Suprapubic skin (tissue), 4 donors: ENCODE measurements around the gene RDH14. TPM values are rescaled to one million over a fixed set of nuclear protein-coding genes. Genes with fewer than 3 reads are reported as not detected.

Experiments used
- DNase-seq, 2 donors: peaks; one replicate each; pipeline ENCODE4 v3.0.0-alpha.2; 2019; ENCODE audit warnings: low spot score in 2 of 2
- H3K27ac ChIP-seq: fragments of 200-600 bp; sonication (generic); one replicate; pipeline ENCODE4 v1.5.1; 2019
- H3K27me3 ChIP-seq: fragments of 200-600 bp; sonication (generic); one replicate; pipeline ENCODE4 v1.5.1; 2019
- H3K36me3 ChIP-seq: fragments of 200-600 bp; sonication (generic); one replicate; pipeline ENCODE4 v1.5.1; 2019
- H3K4me1 ChIP-seq: fragments of 200-600 bp; sonication (generic); one replicate; pipeline ENCODE4 v1.5.1; 2019
- H3K4me3 ChIP-seq: fragments of 200-600 bp; sonication (generic); one replicate; pipeline ENCODE4 v1.5.1; 2019; ENCODE audit warnings: mild to moderate bottlenecking
- H3K9me3 ChIP-seq: fragments of 200-600 bp; sonication (generic); one replicate; pipeline ENCODE4 v1.5.1; 2019
- CTCF ChIP-seq, 2 donors: fragments of 200-600 bp in 1 of 2; fragments of 450-650 bp in 1 of 2; sonication (generic) in 1 of 2; IDR thresholded peaks; one replicate each; pipeline ENCODE4 v1.5.1; 2016 to 2019; ENCODE audit warnings: antibody characterized with exemption in 2 of 2, mild to moderate bottlenecking in 1 of 2, moderate library complexity in 1 of 2
- EP300 ChIP-seq: sonication (generic); formaldehyde crosslinking; IDR thresholded peaks from one replicate; pipeline ENCODE4 v1.6.1; 2017; ENCODE audit warnings: antibody characterized with exemption
- POLR2A ChIP-seq, 2 donors: fragments of 450-650 bp; IDR thresholded peaks; one replicate each; pipeline ENCODE4 v1.6.1; 2017; ENCODE audit warnings: antibody characterized with exemption in 2 of 2, mild to moderate bottlenecking in 2 of 2, moderate library complexity in 2 of 2
- POLR2AphosphoS5 ChIP-seq, 3 donors: sonication (generic); formaldehyde crosslinking; IDR thresholded peaks; one replicate each; pipeline ENCODE4 v1.6.1; 2017; ENCODE audit warnings: antibody characterized with exemption in 3 of 3
- WGBS: methylation state at CpG from one replicate; pipeline ENCODE4 v1.1.5; 2018; 5-methylcytosine and 5-hydroxymethylcytosine counted together
- total RNA-seq, 4 donors: library from RNA; depleted of rRNA; stranded (reverse); fragments of >200 nt; gene quantifications; one replicate each; pipeline ENCODE4 v1.1.0, GENCODE V29; 2016

The RDH14 gene
- total RNA-seq, result 10 to 100 TPM; 13.4 to 18.6 (median 15.1) TPM

GRCh38 chr2:18560031-18560796, at the start of gene RDH14:
Gene RDH14, minus strand, starts transcription at chr2:18560653. Its CDS starts 81 bp downstream, at chr2:18560572.
- H3K27ac ChIP-seq, result peak within 1 kb of the TSS; percentile 99
- H3K9me3 ChIP-seq, result no peaks in the 10 kb centered on the region
- TF ChIP-seq POLR2AphosphoS5 (IDR thresholded peaks at IDR 0.05) (no peak), POLR2A (IDR thresholded peaks at IDR 0.05) (peak in 1 of 2 donors; percentile 9), CTCF (IDR thresholded peaks at IDR 0.05) (no peak), EP300 (no peak)
- peak within 1 kb of the TSS; percentile 91 for H3K4me3 ChIP-seq
- peaks cover 10% of the 10 kb centered on the region for H3K36me3 ChIP-seq
- H3K27me3 ChIP-seq, result no peaks in the 10 kb centered on the region
- H3K4me1 ChIP-seq, result peaks cover 29% of the 10 kb centered on the region
- 4% methylated on average over 9 of the region's 81 CpGs for WGBS
- DNase-seq, result peak; percentile 97

GRCh38 chr2:18610090-18610489, 49.6 kb upstream of the RDH14 start:
- no peak overlapping the region for H3K27ac ChIP-seq
- H3K4me1 ChIP-seq, result no peaks in the 10 kb centered on the region
- H3K4me3 ChIP-seq, result no peak overlapping the region
- H3K36me3 ChIP-seq, result no peaks in the 10 kb centered on the region
- H3K27me3 ChIP-seq, result no peaks in the 10 kb centered on the region
- WGBS, result 57% methylated on average over 1 of the region's 1 CpG
- no peaks in the 10 kb centered on the region for H3K9me3 ChIP-seq
- TF ChIP-seq POLR2A (IDR thresholded peaks at IDR 0.05) (no peak), CTCF (IDR thresholded peaks at IDR 0.05) (no peak), POLR2AphosphoS5 (IDR thresholded peaks at IDR 0.05) (no peak), EP300 (no peak)
- no peak for DNase-seq

GRCh38 chr2:18605115-18605514, 44.7 kb upstream of the RDH14 start:
- Histone ChIP-seq H3K27me3 (no peaks in the 10 kb centered on the region), H3K4me1 (no peaks in the 10 kb centered on the region), H3K36me3 (no peaks in the 10 kb centered on the region), H3K27ac (no peak overlapping the region), H3K4me3 (no peak overlapping the region), H3K9me3 (no peaks in the 10 kb centered on the region)
- TF ChIP-seq CTCF (IDR thresholded peaks at IDR 0.05) (no peak), EP300 (no peak), POLR2AphosphoS5 (IDR thresholded peaks at IDR 0.05) (no peak), POLR2A (IDR thresholded peaks at IDR 0.05) (no peak)
- DNase-seq, result no peak

- TF ChIP-seq POLR2A (IDR thresholded peaks at IDR 0.05) (no peak), POLR2AphosphoS5 (IDR thresholded peaks at IDR 0.05) (no peak), CTCF (IDR thresholded peaks at IDR 0.05) (no peak)
- no peaks in the 10 kb centered on the region for H3K27me3 ChIP-seq
- no peak overlapping the region for H3K4me3 ChIP-seq
- no peak overlapping the region for H3K27ac ChIP-seq
- no peaks in the 10 kb centered on the region for H3K9me3 ChIP-seq
- 71% methylated on average over 2 of the region's 2 CpGs for WGBS
- H3K4me1 ChIP-seq, result no peaks in the 10 kb centered on the region
- DNase-seq, result no peak
- H3K36me3 ChIP-seq, result no peaks in the 10 kb centered on the region
Observed at GRCh38 chr2:18604531-18604885, 44.1 kb upstream of the RDH14 start.

GRCh38 chr2:18603854-18604530, 43.5 kb upstream of the RDH14 start:
- TF ChIP-seq POLR2AphosphoS5 (IDR thresholded peaks at IDR 0.05) (no peak), POLR2A (IDR thresholded peaks at IDR 0.05) (no peak), EP300 (no peak), CTCF (IDR thresholded peaks at IDR 0.05) (no peak)
- 92% methylated on average over 3 of the region's 3 CpGs for WGBS

More at GRCh38 chr2:18603854-18604530, 43.5 kb upstream of the RDH14 start:
- H3K27me3 ChIP-seq, result no peaks in the 10 kb centered on the region
- no peak for DNase-seq
- no peak overlapping the region for H3K4me3 ChIP-seq
- H3K9me3 ChIP-seq, result no peaks in the 10 kb centered on the region
- H3K36me3 ChIP-seq, result no peaks in the 10 kb centered on the region
- no peak overlapping the region for H3K27ac ChIP-seq
- H3K4me1 ChIP-seq, result peaks cover under 1% of the 10 kb centered on the region
